Measurements from ENCODE around the gene THBD. TPM values are rescaled to one million over a fixed set of nuclear protein-coding genes. Genes with fewer than 3 reads are reported as not detected.

Gene THBD
- total RNA-seq, 1 experiment from 2014 or later = 3.1 TPM

- Histone ChIP-seq H2AFZ (ENCODE audit: low read length) (no peak overlapping the region), H3K79me2 (ENCODE audit: low read length) (no peaks in the 10 kb centered on the region), H3K36me3 (ENCODE audit: low read depth, low read length) (no peaks in the 10 kb centered on the region), H3K4me2 (ENCODE audit: low read length) (no peak overlapping the region), H3K9ac (ENCODE audit: low read length) (no peak overlapping the region), H3K4me3 (ENCODE audit: low read length) (no peak overlapping the region), H3K9me3 (ENCODE audit: low read length) (no peaks in the 10 kb centered on the region; the same call in 1 of the 2 replicates), H3K4me1 (ENCODE audit: insufficient read depth, low read length) (peaks cover 5% of the 10 kb centered on the region; the same call in 1 of the 2 replicates), H3K9me2 (replicated peaks; ENCODE audit: low read length) (no peaks in the 10 kb centered on the region), H4K20me1 (ENCODE audit: low read length) (no peaks in the 10 kb centered on the region), H3F3A (ENCODE audit: low read length, unreplicated experiment) (no peaks in the 10 kb centered on the region), H3K27me3 (ENCODE audit: low read length) (no peaks in the 10 kb centered on the region), H3K27ac (ENCODE audit: low read length) (no peak overlapping the region)
- POLR2A ChIA-PET (ENCODE audit: unreplicated experiment) = no interaction called here
- intact Hi-C loops (cut with micrococcal nuclease) = no loop called here
- no peak for ATAC-seq
- CTCF ChIA-PET = no interaction called here
- no TSS peak for BruUV-seq (replicated peaks)
- no peak for TF ChIP-seq EZH2 (IDR thresholded peaks at IDR 0.05; ENCODE audit: low read length, unreplicated experiment)
- TF ChIP-seq CTCF (conservative IDR thresholded peaks at IDR 0.05; ENCODE audit: low read depth, low read length) = no peak
- TF ChIP-seq EZH2phosphoT487 (IDR thresholded peaks at IDR 0.05; ENCODE audit: borderline replicate concordance, low read length) = no peak
- DNase-seq = no peak
Observed at GRCh38 chr20:23007462-23007861, 42.0 kb downstream of the THBD start.

GRCh38 chr20:23005776-23006175 lies 43.7 kb downstream of the THBD start:
- no peaks in the 10 kb centered on the region for H3K9me2 ChIP-seq (replicated peaks; ENCODE audit: low read length)
- ATAC-seq (no peak), DNase-seq (no peak)
- no peak overlapping the region for H3K9ac ChIP-seq (ENCODE audit: low read length)
- no peak overlapping the region for H3K4me3 ChIP-seq (ENCODE audit: low read length)
- H3K9me3 ChIP-seq (ENCODE audit: low read length) = no peaks in the 10 kb centered on the region; the same call in 1 of the 2 replicates
- intact Hi-C loops (cut with micrococcal nuclease) = no loop called here
- no peak overlapping the region for H3K4me2 ChIP-seq (ENCODE audit: low read length)
- no peaks in the 10 kb centered on the region for H3K27me3 ChIP-seq (ENCODE audit: low read length)
- H3K36me3 ChIP-seq (ENCODE audit: low read depth, low read length) = no peaks in the 10 kb centered on the region
- ChIA-PET POLR2A (ENCODE audit: unreplicated experiment) (no interaction called here), CTCF (no interaction called here)
- H2AFZ ChIP-seq (ENCODE audit: low read length) = no peak overlapping the region
- H3K27ac ChIP-seq (ENCODE audit: low read length) = no peak overlapping the region
- BruUV-seq (replicated peaks) = no TSS peak
- no peaks in the 10 kb centered on the region for H3F3A ChIP-seq (ENCODE audit: low read length, unreplicated experiment)
- no peaks in the 10 kb centered on the region for H3K79me2 ChIP-seq (ENCODE audit: low read length)
- TF ChIP-seq CTCF (conservative IDR thresholded peaks at IDR 0.05; ENCODE audit: low read depth, low read length) (no peak), EZH2phosphoT487 (IDR thresholded peaks at IDR 0.05; ENCODE audit: borderline replicate concordance, low read length) (no peak), EZH2 (IDR thresholded peaks at IDR 0.05; ENCODE audit: low read length, unreplicated experiment) (no peak)
- no peaks in the 10 kb centered on the region for H4K20me1 ChIP-seq (ENCODE audit: low read length)
- H3K4me1 ChIP-seq (ENCODE audit: insufficient read depth, low read length) = peaks cover 5% of the 10 kb centered on the region; the same call in 1 of the 2 replicates

- ChIA-PET POLR2A (ENCODE audit: unreplicated experiment) (no interaction called here), CTCF (no interaction called here)
- H3F3A ChIP-seq (ENCODE audit: low read length, unreplicated experiment) = no peaks in the 10 kb centered on the region
- no peaks in the 10 kb centered on the region; the same call in 1 of the 2 replicates for H3K9me3 ChIP-seq (ENCODE audit: low read length)
- H3K4me3 ChIP-seq (ENCODE audit: low read length) = no peak overlapping the region
- no peak overlapping the region for H3K9ac ChIP-seq (ENCODE audit: low read length)
- no peak for ATAC-seq
- H4K20me1 ChIP-seq (ENCODE audit: low read length) = 0 out of 2 replicates have a peak, but pooled peaks cover 4% of the 10 kb centered on the region
- no peak overlapping the region for H2AFZ ChIP-seq (ENCODE audit: low read length)
- no TSS peak for BruUV-seq (replicated peaks)
- intact Hi-C loops (cut with micrococcal nuclease) = no loop called here
- H3K27ac ChIP-seq (ENCODE audit: low read length) = no peak overlapping the region
- no peak for TF ChIP-seq EZH2phosphoT487 (IDR thresholded peaks at IDR 0.05; ENCODE audit: borderline replicate concordance, low read length)
- no peak for TF ChIP-seq EZH2 (IDR thresholded peaks at IDR 0.05; ENCODE audit: low read length, unreplicated experiment)
- no peak for TF ChIP-seq CTCF (conservative IDR thresholded peaks at IDR 0.05; ENCODE audit: low read depth, low read length)
- H3K36me3 ChIP-seq (ENCODE audit: low read depth, low read length) = no peaks in the 10 kb centered on the region
- no peak for DNase-seq
- peaks cover 14% of the 10 kb centered on the region for H3K4me1 ChIP-seq (ENCODE audit: insufficient read depth, low read length)
- no peaks in the 10 kb centered on the region for H3K27me3 ChIP-seq (ENCODE audit: low read length)
- no peak overlapping the region for H3K4me2 ChIP-seq (ENCODE audit: low read length)
- H3K9me2 ChIP-seq (replicated peaks; ENCODE audit: low read length) = no peaks in the 10 kb centered on the region
- no peaks in the 10 kb centered on the region for H3K79me2 ChIP-seq (ENCODE audit: low read length)
Observed at GRCh38 chr20:23003881-23004460, 45.5 kb downstream of the THBD start.
